A549 (cell line): ENCODE measurements around the gene ATP6V1G2. TPM values are rescaled to one million over a fixed set of nuclear protein-coding genes. Genes with fewer than 3 reads are reported as not detected.

ENCODE experiments used
- ATAC-seq, 2 experiments: fragments of 200-7000 bp in 1 of 2; fragments of >200 bp in 1 of 2; cut with Nextera tagmentation in 1 of 2; cut with Tn5 transposase in 1 of 2; 3 replicates each; pipeline versions ENCODE4 v1.8.0 to v1.9.1; 2018 to 2020; ENCODE audit warnings: mild to moderate bottlenecking in 1 of 2, moderate library complexity in 1 of 2
- CTCF ChIA-PET: fragments of 300-600 bp; sonication (Branson Sonifier 250); formaldehyde crosslinking; extraction: SDS; loops from one replicate; lab custom pipeline; 2021; ENCODE audit warnings: antibody characterized with exemption, inconsistent platforms; lab: Yijun Ruan, JAX
- POLR2A ChIA-PET: fragments of 350-600 bp; formaldehyde crosslinking; extraction: SDS; loops from one replicate; lab custom pipeline; 2021; ENCODE audit warnings: antibody characterized with exemption, inconsistent platforms; lab: Yijun Ruan, JAX
- DNase-seq, 2 experiments: peaks; one replicate each; pipeline versions ENCODE4 v3.0.0 to v3.0.0-alpha.2; 2011 to 2016; ENCODE audit warnings: low read depth in 1 of 2, low spot score in 1 of 2
- FAIRE-seq: peaks from 2 replicates; lab custom pipeline; 2011; peaks lifted over from hg19 to GRCh38; lab: Jason Lieb, UNC
- H3K27ac ChIP-seq, 2 experiments: fragments of >200 bp; sonication (Bioruptor Twin); formaldehyde crosslinking; 3 replicates each; pipeline ENCODE4 v1.5.1; 2016 to 2017
- H3K4me1 ChIP-seq: fragments of >200 bp; sonication (Bioruptor Twin); formaldehyde crosslinking; 3 replicates; pipeline ENCODE4 v1.6.1; 2016
- H3K4me2 ChIP-seq: fragments of >200 bp; sonication (Bioruptor Twin); formaldehyde crosslinking; 3 replicates; pipeline ENCODE4 v1.6.1; 2016
- H3K4me3 ChIP-seq: fragments of >200 bp; sonication (Bioruptor Twin); formaldehyde crosslinking; 3 replicates; pipeline ENCODE4 v1.5.1; 2016
- H3K9me3 ChIP-seq: fragments of >200 bp; sonication (Bioruptor Twin); formaldehyde crosslinking; 3 replicates; pipeline ENCODE4 v1.6.1; 2016
- CBX2 ChIP-seq: fragments of 200-600 bp; sonication (generic); IDR thresholded peaks from 2 replicates; pipeline ENCODE4 v1.6.1; 2016; ENCODE audit warnings: low read depth, mild to moderate bottlenecking, borderline replicate concordance
- CBX8 ChIP-seq: fragments of 200-600 bp; sonication (generic); IDR thresholded peaks from 2 replicates; pipeline ENCODE4 v1.6.1; 2016
- EHMT2 ChIP-seq: fragments of 200-600 bp; sonication (generic); IDR thresholded peaks from 2 replicates; pipeline ENCODE4 v1.6.1; 2016; ENCODE audit warnings: antibody characterized with exemption, low read depth, mild to moderate bottlenecking, moderate library complexity
- FOSB ChIP-seq: fragments of 250-450 bp; sonication (Bioruptor Pico); IDR thresholded peaks from 2 replicates; pipeline ENCODE4 v1.5.0; 2020; ENCODE audit warnings: mild to moderate bottlenecking, moderate library complexity
- HOXA7 ChIP-seq: fragments of 250-450 bp; sonication (Bioruptor Pico); IDR thresholded peaks from 2 replicates; pipeline ENCODE4 v1.5.0; 2020; ENCODE audit warnings: mild to moderate bottlenecking, moderate library complexity
- HOXB5 ChIP-seq: fragments of 250-450 bp; sonication (Bioruptor Pico); IDR thresholded peaks from 2 replicates; pipeline ENCODE4 v1.5.0; 2020; ENCODE audit warnings: mild to moderate bottlenecking, moderate library complexity
- KDM5A ChIP-seq: fragments of 200-600 bp; sonication (generic); IDR thresholded peaks from 2 replicates; pipeline ENCODE4 v1.6.1; 2016; ENCODE audit warnings: antibody characterized with exemption, mild to moderate bottlenecking
- MYC ChIP-seq: IDR thresholded peaks from 2 replicates; pipeline ENCODE4 v1.6.1; 2012; ENCODE audit warnings: mild to moderate bottlenecking, inconsistent platforms, low read length, improper control_type of control experiment, borderline replicate concordance
- NPAS2 ChIP-seq: fragments of 250-450 bp; sonication (Bioruptor Pico); IDR thresholded peaks from 2 replicates; pipeline ENCODE4 v1.8.0; 2022; ENCODE audit warnings: mild to moderate bottlenecking, moderate library complexity, borderline replicate concordance
- PHF8 ChIP-seq: fragments of 200-600 bp; sonication (generic); IDR thresholded peaks from 2 replicates; pipeline ENCODE4 v1.6.1; 2016; ENCODE audit warnings: low read depth, mild to moderate bottlenecking, antibody characterized with exemption, moderate library complexity, borderline replicate concordance
- RAD21 ChIP-seq, 2 experiments: fragments of >200 bp in 1 of 2; sonication (Bioruptor Twin) in 1 of 2; formaldehyde crosslinking in 1 of 2; IDR thresholded peaks in 1 of 2; conservative IDR thresholded peaks in 1 of 2; 2 replicates in 1 of 2; 3 replicates in 1 of 2; pipeline ENCODE4 v1.6.1; 2012 to 2018; ENCODE audit warnings: inconsistent platforms in 1 of 2
- SREBF2 ChIP-seq: fragments of 450-650 bp; IDR thresholded peaks from 2 replicates; pipeline ENCODE4 v1.6.1; 2014; ENCODE audit warnings: mild to moderate bottlenecking, moderate library complexity
- WGBS: methylation state at CpG from one replicate; pipeline ENCODE4 v1.1.6; 2017; ENCODE audit errors: missing lambda C conversion rate; 5-methylcytosine and 5-hydroxymethylcytosine counted together
- polyA plus RNA-seq, 4 experiments: library from polyadenylated mRNA; depleted of rRNA in 3 of 4; stranded (reverse); fragments of >200 nt; fragmentation: RNase III in 1 of 4; extraction: RNeasy Plus Mini Kit Qiagen cat#74134 plus additional on column Dnase treatment in 1 of 4; gene quantifications; 2 replicates in 3 of 4; 3 replicates in 1 of 4; pipeline ENCODE4 v1.2.3, GENCODE V29; 2011 to 2017
- TF ChIP-seq, protein P1 (sequence below): fragments of 150-350 bp; IDR thresholded peaks from 2 replicates; pipeline ENCODE4 v1.6.1; 2014; ENCODE audit warnings: low read depth, mild to moderate bottlenecking, low read length
- TF ChIP-seq, protein P2 (sequence below): fragments of >200 bp; sonication (Bioruptor Twin); formaldehyde crosslinking; IDR thresholded peaks from 3 replicates; pipeline ENCODE4 v1.5.1; 2016
- TF ChIP-seq, protein P3 (sequence below): fragments of >200 bp; sonication (Bioruptor Twin); formaldehyde crosslinking; IDR thresholded peaks from 3 replicates; pipeline ENCODE4 v1.6.1; 2016
- TF ChIP-seq, protein P4 (sequence below): IDR thresholded peaks from 2 replicates; pipeline ENCODE4 v1.6.1; 2012; ENCODE audit warnings: low read depth, borderline replicate concordance
- TF ChIP-seq, protein P5 (sequence below): fragments of 200-600 bp; sonication (generic); IDR thresholded peaks from 2 replicates; pipeline ENCODE4 v1.6.1; 2016; ENCODE audit warnings: antibody characterized with exemption, mild to moderate bottlenecking, moderate library complexity

The ATP6V1G2 gene
- polyA plus RNA-seq, 2 of the 4 experiments (the other 2 are of a cell fraction), result 0.57 to 1.5 TPM

- no peak for FAIRE-seq
- DNase-seq, result no peak
- ChIA-PET CTCF (interaction anchor here (0.9 to 18.3 kb wide), 7 partner anchors 12 to 35 kb away, joined by 3 to 338 read pairs (median 30); partner anchors contain the start of genes ATP6V1G2, LTA, NCR3 and NFKBIL1), POLR2A (no interaction called here)
- Histone ChIP-seq H3K4me3 (peak within 1 kb of the TSS; percentile 63), H3K4me2 (peak within 1 kb of the TSS; percentile 86), H3K4me1 (peaks cover 6% of the 10 kb centered on the region; the same call in 1 of the 3 replicates), H3K27ac (peak within 1 kb of the TSS; percentile 73 to 94), H3K9me3 (no peaks in the 10 kb centered on the region)
- ATAC-seq, result no peak
- TF ChIP-seq CBX2 (no peak), PHF8 (no peak), KDM5A (no peak), HOXB5 (no peak), CBX8 (no peak), NPAS2 (CRISPR knock-in tag) (no peak), SREBF2 (no peak), EHMT2 (no peak), MYC (no peak), FOSB (CRISPR knock-in tag) (no peak), RAD21 (conservative IDR thresholded peaks at IDR 0.05 in 1 of 2, IDR thresholded peaks at IDR 0.05 in 1 of 2) (no peak), HOXA7 (CRISPR knock-in tag) (no peak)
- TF ChIP-seq, protein P1, sequence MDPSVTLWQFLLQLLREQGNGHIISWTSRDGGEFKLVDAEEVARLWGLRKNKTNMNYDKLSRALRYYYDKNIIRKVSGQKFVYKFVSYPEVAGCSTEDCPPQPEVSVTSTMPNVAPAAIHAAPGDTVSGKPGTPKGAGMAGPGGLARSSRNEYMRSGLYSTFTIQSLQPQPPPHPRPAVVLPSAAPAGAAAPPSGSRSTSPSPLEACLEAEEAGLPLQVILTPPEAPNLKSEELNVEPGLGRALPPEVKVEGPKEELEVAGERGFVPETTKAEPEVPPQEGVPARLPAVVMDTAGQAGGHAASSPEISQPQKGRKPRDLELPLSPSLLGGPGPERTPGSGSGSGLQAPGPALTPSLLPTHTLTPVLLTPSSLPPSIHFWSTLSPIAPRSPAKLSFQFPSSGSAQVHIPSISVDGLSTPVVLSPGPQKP, result no peak
- TF ChIP-seq, protein P2, sequence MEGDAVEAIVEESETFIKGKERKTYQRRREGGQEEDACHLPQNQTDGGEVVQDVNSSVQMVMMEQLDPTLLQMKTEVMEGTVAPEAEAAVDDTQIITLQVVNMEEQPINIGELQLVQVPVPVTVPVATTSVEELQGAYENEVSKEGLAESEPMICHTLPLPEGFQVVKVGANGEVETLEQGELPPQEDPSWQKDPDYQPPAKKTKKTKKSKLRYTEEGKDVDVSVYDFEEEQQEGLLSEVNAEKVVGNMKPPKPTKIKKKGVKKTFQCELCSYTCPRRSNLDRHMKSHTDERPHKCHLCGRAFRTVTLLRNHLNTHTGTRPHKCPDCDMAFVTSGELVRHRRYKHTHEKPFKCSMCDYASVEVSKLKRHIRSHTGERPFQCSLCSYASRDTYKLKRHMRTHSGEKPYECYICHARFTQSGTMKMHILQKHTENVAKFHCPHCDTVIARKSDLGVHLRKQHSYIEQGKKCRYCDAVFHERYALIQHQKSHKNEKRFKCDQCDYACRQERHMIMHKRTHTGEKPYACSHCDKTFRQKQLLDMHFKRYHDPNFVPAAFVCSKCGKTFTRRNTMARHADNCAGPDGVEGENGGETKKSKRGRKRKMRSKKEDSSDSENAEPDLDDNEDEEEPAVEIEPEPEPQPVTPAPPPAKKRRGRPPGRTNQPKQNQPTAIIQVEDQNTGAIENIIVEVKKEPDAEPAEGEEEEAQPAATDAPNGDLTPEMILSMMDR, result no peak
- TF ChIP-seq, protein P3, sequence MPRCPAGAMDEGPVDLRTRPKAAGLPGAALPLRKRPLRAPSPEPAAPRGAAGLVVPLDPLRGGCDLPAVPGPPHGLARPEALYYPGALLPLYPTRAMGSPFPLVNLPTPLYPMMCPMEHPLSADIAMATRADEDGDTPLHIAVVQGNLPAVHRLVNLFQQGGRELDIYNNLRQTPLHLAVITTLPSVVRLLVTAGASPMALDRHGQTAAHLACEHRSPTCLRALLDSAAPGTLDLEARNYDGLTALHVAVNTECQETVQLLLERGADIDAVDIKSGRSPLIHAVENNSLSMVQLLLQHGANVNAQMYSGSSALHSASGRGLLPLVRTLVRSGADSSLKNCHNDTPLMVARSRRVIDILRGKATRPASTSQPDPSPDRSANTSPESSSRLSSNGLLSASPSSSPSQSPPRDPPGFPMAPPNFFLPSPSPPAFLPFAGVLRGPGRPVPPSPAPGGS, result no peak
- TF ChIP-seq, protein P4, sequence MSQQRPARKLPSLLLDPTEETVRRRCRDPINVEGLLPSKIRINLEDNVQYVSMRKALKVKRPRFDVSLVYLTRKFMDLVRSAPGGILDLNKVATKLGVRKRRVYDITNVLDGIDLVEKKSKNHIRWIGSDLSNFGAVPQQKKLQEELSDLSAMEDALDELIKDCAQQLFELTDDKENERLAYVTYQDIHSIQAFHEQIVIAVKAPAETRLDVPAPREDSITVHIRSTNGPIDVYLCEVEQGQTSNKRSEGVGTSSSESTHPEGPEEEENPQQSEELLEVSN, result no peak
- TF ChIP-seq, protein P5, sequence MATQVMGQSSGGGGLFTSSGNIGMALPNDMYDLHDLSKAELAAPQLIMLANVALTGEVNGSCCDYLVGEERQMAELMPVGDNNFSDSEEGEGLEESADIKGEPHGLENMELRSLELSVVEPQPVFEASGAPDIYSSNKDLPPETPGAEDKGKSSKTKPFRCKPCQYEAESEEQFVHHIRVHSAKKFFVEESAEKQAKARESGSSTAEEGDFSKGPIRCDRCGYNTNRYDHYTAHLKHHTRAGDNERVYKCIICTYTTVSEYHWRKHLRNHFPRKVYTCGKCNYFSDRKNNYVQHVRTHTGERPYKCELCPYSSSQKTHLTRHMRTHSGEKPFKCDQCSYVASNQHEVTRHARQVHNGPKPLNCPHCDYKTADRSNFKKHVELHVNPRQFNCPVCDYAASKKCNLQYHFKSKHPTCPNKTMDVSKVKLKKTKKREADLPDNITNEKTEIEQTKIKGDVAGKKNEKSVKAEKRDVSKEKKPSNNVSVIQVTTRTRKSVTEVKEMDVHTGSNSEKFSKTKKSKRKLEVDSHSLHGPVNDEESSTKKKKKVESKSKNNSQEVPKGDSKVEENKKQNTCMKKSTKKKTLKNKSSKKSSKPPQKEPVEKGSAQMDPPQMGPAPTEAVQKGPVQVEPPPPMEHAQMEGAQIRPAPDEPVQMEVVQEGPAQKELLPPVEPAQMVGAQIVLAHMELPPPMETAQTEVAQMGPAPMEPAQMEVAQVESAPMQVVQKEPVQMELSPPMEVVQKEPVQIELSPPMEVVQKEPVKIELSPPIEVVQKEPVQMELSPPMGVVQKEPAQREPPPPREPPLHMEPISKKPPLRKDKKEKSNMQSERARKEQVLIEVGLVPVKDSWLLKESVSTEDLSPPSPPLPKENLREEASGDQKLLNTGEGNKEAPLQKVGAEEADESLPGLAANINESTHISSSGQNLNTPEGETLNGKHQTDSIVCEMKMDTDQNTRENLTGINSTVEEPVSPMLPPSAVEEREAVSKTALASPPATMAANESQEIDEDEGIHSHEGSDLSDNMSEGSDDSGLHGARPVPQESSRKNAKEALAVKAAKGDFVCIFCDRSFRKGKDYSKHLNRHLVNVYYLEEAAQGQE, result no peak
- WGBS, result no CpG with 5 or more reads among the region's 3 CpGs
Measured at GRCh38 chr6:31582230-31582643, 35.8 kb upstream of the ATP6V1G2 start, which contains the start of gene LTB. LTB (minus strand) TSS chr6:31582424; CDS start chr6:31582417, 7 bp downstream.
